IMR-90 (cell line): Measurements from ENCODE around the gene ARHGAP35. TPM values are rescaled to one million over a fixed set of nuclear protein-coding genes. Genes with fewer than 3 reads are reported as not detected.
A peak's percentile ranks its signal among the peaks of the same experiment; 100 is the strongest.

Source experiments
- ATAC-seq: fragments of 200-7000 bp; cut with Tn5 transposase; 2 replicates; pipeline ENCODE4 v1.9.1; 2020; ENCODE audit warnings: low read depth, mild to moderate bottlenecking, moderate library complexity
- BruUV-seq: library from RNA; stranded (reverse); fragments of 400-500 nt; replicated peaks from 2 replicates; lab custom pipeline; 2021; lab: Mats Ljungman, UMichigan
- CTCF ChIA-PET: fragments of 300-600 bp; formaldehyde crosslinking; extraction: SDS; loops from one replicate; lab custom pipeline; 2021; ENCODE audit warnings: antibody characterized with exemption; lab: Yijun Ruan, JAX
- POLR2A ChIA-PET: fragments of 300-600 bp; sonication (Branson Sonifier 250); formaldehyde crosslinking; loops from one replicate; lab custom pipeline; 2022; ENCODE audit warnings: antibody characterized with exemption; ENCODE audit not compliant: unreplicated experiment; lab: Charles Lee
- DNase-seq: peaks from one replicate; pipeline ENCODE4 v3.0.0; 2013
- H2AFZ ChIP-seq: replicated peaks from 2 replicates; pipeline ENCODE3; 2013; ENCODE audit warnings: low read length, mild to moderate bottlenecking; ENCODE audit not compliant: poor library complexity
- H2AK5ac ChIP-seq: 2 replicates; pipeline ENCODE4 v1.6.1; 2013; ENCODE audit warnings: low read depth, low read length, inconsistent platforms
- H2AK9ac ChIP-seq: replicated peaks from 2 replicates; pipeline ENCODE3; 2013; ENCODE audit warnings: mild to moderate bottlenecking, low read depth, low read length, moderate library complexity; ENCODE audit not compliant: poor library complexity
- H2BK120ac ChIP-seq: 2 replicates; pipeline ENCODE4 v1.6.1; 2013; ENCODE audit warnings: low read depth, low read length, inconsistent platforms
- H2BK15ac ChIP-seq: 3 replicates; pipeline ENCODE4 v1.6.1; 2013; ENCODE audit warnings: low read depth, low read length, inconsistent platforms
- H2BK20ac ChIP-seq: 2 replicates; pipeline ENCODE4 v1.6.1; 2013; ENCODE audit warnings: low read depth, mild to moderate bottlenecking, inconsistent platforms, low read length, moderate library complexity
- H2BK5ac ChIP-seq: 2 replicates; pipeline ENCODE4 v1.6.1; 2013; ENCODE audit warnings: mild to moderate bottlenecking, low read depth, low read length, inconsistent platforms; ENCODE audit not compliant: poor library complexity, severe bottlenecking
- H3K14ac ChIP-seq: replicated peaks from 2 replicates; pipeline ENCODE4 v1.6.1; 2013; ENCODE audit warnings: low read depth, low read length, inconsistent platforms
- H3K18ac ChIP-seq: 2 replicates; pipeline ENCODE4 v1.6.1; 2013; ENCODE audit warnings: low read depth, low read length, control low read depth
- H3K23ac ChIP-seq: 2 replicates; pipeline ENCODE4 v1.6.1; 2013; ENCODE audit warnings: low read depth, low read length, inconsistent platforms
- H3K27ac ChIP-seq: 2 replicates; pipeline ENCODE4 v1.5.1; 2013; ENCODE audit warnings: mild to moderate bottlenecking, control low read depth, low read length; ENCODE audit not compliant: insufficient read depth
- H3K27me3 ChIP-seq: 2 replicates; pipeline ENCODE4 v1.6.1; 2013; ENCODE audit warnings: low read length; ENCODE audit not compliant: control insufficient read depth, insufficient read depth
- H3K36me3 ChIP-seq: 2 replicates; pipeline ENCODE4 v1.6.1; 2013; ENCODE audit warnings: low read length, mixed read lengths; ENCODE audit not compliant: control insufficient read depth, insufficient read depth
- H3K4ac ChIP-seq: 2 replicates; pipeline ENCODE4 v1.6.1; 2013; ENCODE audit warnings: low read depth, low read length, inconsistent platforms
- H3K4me1 ChIP-seq: 2 replicates; pipeline ENCODE4 v1.6.1; 2013; ENCODE audit warnings: low read length, mixed read lengths; ENCODE audit not compliant: control insufficient read depth, insufficient read depth
- H3K4me2 ChIP-seq: 2 replicates; pipeline ENCODE4 v1.6.1; 2013; ENCODE audit warnings: low read depth, mild to moderate bottlenecking, control low read depth, low read length, moderate library complexity
- H3K4me3 ChIP-seq: 2 replicates; pipeline ENCODE4 v1.5.1; 2013; ENCODE audit warnings: low read depth, mild to moderate bottlenecking, control low read depth, low read length, moderate library complexity; ENCODE audit not compliant: insufficient read depth
- H3K56ac ChIP-seq: 2 replicates; pipeline ENCODE4 v1.6.1; 2013; ENCODE audit warnings: low read length, inconsistent platforms; ENCODE audit not compliant: insufficient read depth; ENCODE audit errors: extremely low read depth
- H3K79me1 ChIP-seq, 2 experiments: 2 replicates each; pipeline ENCODE4 v1.6.1; 2013; ENCODE audit warnings: low read length in 2 of 2, inconsistent platforms in 1 of 2, low read depth in 1 of 2
- H3K9ac ChIP-seq: 2 replicates; pipeline ENCODE4 v1.6.1; 2013; ENCODE audit warnings: low read depth, low read length, control low read depth
- H3K9me1 ChIP-seq: 2 replicates; pipeline ENCODE4 v1.6.1; 2013; ENCODE audit warnings: low read length, inconsistent platforms; ENCODE audit not compliant: insufficient read depth
- H3K9me3 ChIP-seq: 2 replicates; pipeline ENCODE4 v1.6.1; 2013; ENCODE audit warnings: low read length; ENCODE audit not compliant: control insufficient read depth, insufficient read depth
- H4K20me1 ChIP-seq: 2 replicates; pipeline ENCODE4 v1.6.1; 2013; ENCODE audit warnings: low read length, inconsistent platforms; ENCODE audit not compliant: insufficient read depth
- H4K5ac ChIP-seq: 2 replicates; pipeline ENCODE4 v1.6.1; 2013; ENCODE audit warnings: mild to moderate bottlenecking, low read depth, low read length, control low read depth
- H4K8ac ChIP-seq, 2 experiments: 2 replicates each; pipeline ENCODE4 v1.6.1; 2013; ENCODE audit warnings: low read depth in 2 of 2, low read length in 2 of 2, control low read depth in 1 of 2, inconsistent platforms in 1 of 2
- H4K91ac ChIP-seq: 2 replicates; pipeline ENCODE4 v1.6.1; 2013; ENCODE audit warnings: low read depth, low read length, inconsistent platforms; ENCODE audit not compliant: insufficient read depth
- BHLHE40 ChIP-seq: fragments of 150-350 bp; IDR thresholded peaks from 2 replicates; pipeline ENCODE4 v1.6.1; 2016; ENCODE audit warnings: mild to moderate bottlenecking, low read depth, low read length
- CEBPB ChIP-seq: IDR thresholded peaks from 2 replicates; pipeline ENCODE4 v1.6.1; 2012; ENCODE audit warnings: low read depth, low read length, improper control_type of control experiment
- CTCF ChIP-seq: conservative IDR thresholded peaks from 2 replicates; pipeline ENCODE4 v1.5.1; 2012; ENCODE audit warnings: mild to moderate bottlenecking, low read depth, low read length, improper control_type of control experiment
- FOS ChIP-seq: fragments of 150-350 bp; IDR thresholded peaks from 2 replicates; pipeline ENCODE4 v1.6.1; 2016; ENCODE audit warnings: low read depth, low read length
- MAFK ChIP-seq: IDR thresholded peaks from 2 replicates; pipeline ENCODE4 v1.6.1; 2012; ENCODE audit warnings: low read depth, low read length, improper control_type of control experiment
- MXI1 ChIP-seq: IDR thresholded peaks from 2 replicates; pipeline ENCODE4 v1.6.1; 2012; ENCODE audit warnings: low read depth, mild to moderate bottlenecking, low read length, moderate library complexity, borderline replicate concordance
- NFE2L2 ChIP-seq: fragments of 150-350 bp; IDR thresholded peaks from 2 replicates; pipeline ENCODE4 v1.6.1; 2016; ENCODE audit warnings: low read depth, mild to moderate bottlenecking, low read length
- POLR2A ChIP-seq: IDR thresholded peaks from 2 replicates; pipeline ENCODE4 v1.6.1; 2012; ENCODE audit warnings: mild to moderate bottlenecking, low read depth, low read length
- RAD21 ChIP-seq: IDR thresholded peaks from 2 replicates; pipeline ENCODE4 v1.6.1; 2012; ENCODE audit warnings: low read length, improper control_type of control experiment
- RCOR1 ChIP-seq: IDR thresholded peaks from 2 replicates; pipeline ENCODE4 v1.6.1; 2012; ENCODE audit warnings: mild to moderate bottlenecking, low read length, improper control_type of control experiment; ENCODE audit not compliant: insufficient replicate concordance
- SMC3 ChIP-seq: fragments of 150-350 bp; IDR thresholded peaks from 2 replicates; pipeline ENCODE4 v1.6.1; 2016; ENCODE audit warnings: low read depth, mild to moderate bottlenecking, antibody characterized with exemption, low read length, moderate library complexity
- USF2 ChIP-seq: fragments of 150-350 bp; IDR thresholded peaks from 2 replicates; pipeline ENCODE4 v1.6.1; 2017; ENCODE audit warnings: mild to moderate bottlenecking, antibody characterized with exemption, low read length, low read depth
- WGBS, 2 experiments: methylation state at CpG; one replicate each; pipeline versions ENCODE4 v1.1.5 to v1.1.7; 2013; ENCODE audit warnings: missing lambda C conversion rate in 2 of 2; ENCODE audit not compliant: insufficient read length in 1 of 2; ENCODE audit errors: extremely low coverage in 2 of 2; 5-methylcytosine and 5-hydroxymethylcytosine counted together
- dilution Hi-C: fragments of 300-500 bp; cut with HindIII; formaldehyde crosslinking; loops from one replicate; pipeline ENCODE4 v1.14.3; 2018; ENCODE audit warnings: low sequenced_read_pairs; ENCODE audit not compliant: unreplicated experiment
- in situ Hi-C: fragments of 300-500 bp; cut with MboI; formaldehyde crosslinking; loops from 3 replicates; pipeline ENCODE4 v1.14.3; 2019; ENCODE audit warnings: low sequenced_read_pairs, inconsistent platforms, mixed read lengths
- intact Hi-C: fragments of 100-400 bp; cut with micrococcal nuclease; formaldehyde crosslinking; loops from 2 replicates; pipeline ENCODE4 v1.10.0; 2022
- polyA plus RNA-seq, 3 experiments: library from polyadenylated mRNA; depleted of rRNA; stranded (reverse); fragments of >200 nt; gene quantifications; 2 replicates each; pipeline ENCODE4 v1.2.3, GENCODE V29; 2012; ENCODE audit warnings: low replicate concordance in 1 of 3
- total RNA-seq: library from RNA; depleted of rRNA; stranded (reverse); fragments of >200 nt; gene quantifications from 2 replicates; pipeline ENCODE4 v1.2.3, GENCODE V29; 2012

ARHGAP35 gene
- total and polyA plus RNA-seq, 2 of the 4 experiments (the other 2 are of a cell fraction), result 16.4 to 29.0 TPM

- no TSS peak for BruUV-seq
- Histone ChIP-seq H4K8ac (no peak overlapping the region), H2AFZ (no peak overlapping the region), H2AK9ac (peak overlapping the region; percentile 1), H3K27ac (peak overlapping the region; percentile 24; the same call in 1 of the 2 replicates), H3K18ac (no peak overlapping the region), H3K4me1 (peaks cover 23% of the 10 kb centered on the region), H3K9me1 (peaks cover 29% of the 10 kb centered on the region), H4K91ac (no peak overlapping the region; the same call in 1 of the 2 replicates), H2BK15ac (no peak overlapping the region), H3K4me3 (peak overlapping the region; percentile 16), H2BK5ac (no peak overlapping the region), H2BK120ac (no peak overlapping the region), H3K9ac (peak overlapping the region; percentile 94), H3K4ac (peak overlapping the region; percentile 16; the same call in 1 of the 2 replicates), H3K79me1 (peaks cover 40 to 70% of the 10 kb centered on the region in 2 experiments), H3K9me3 (no peaks in the 10 kb centered on the region), H4K5ac (no peak overlapping the region), H3K27me3 (no peaks in the 10 kb centered on the region), H3K4me2 (peak overlapping the region; percentile 97), H3K36me3 (no peaks in the 10 kb centered on the region), H3K56ac (no peak overlapping the region), H3K23ac (peak overlapping the region; percentile 83), H2BK20ac (no peak overlapping the region), H2AK5ac (0 out of 2 replicates have a peak overlapping the region, but pooled peaks have one; percentile 38), H4K20me1 (peaks cover 75% of the 10 kb centered on the region), H3K14ac (peak overlapping the region; percentile 34)
- ATAC-seq, result no peak
- WGBS, 2 experiments, result 13% methylated on average over 2 of the region's 4 CpGs; no CpG with 5 or more reads in 1 of the 2 experiments
- DNase-seq, result no peak
- TF ChIP-seq CTCF (no peak), USF2 (no peak), MXI1 (no peak), CEBPB (no peak), FOS (no peak), POLR2A (no peak), SMC3 (no peak), RAD21 (no peak), MAFK (no peak), RCOR1 (no peak), NFE2L2 (no peak), BHLHE40 (no peak)
- intact Hi-C loops, result loop anchor here (2.0 kb wide), 1 partner anchor 50 kb away; no protein-coding TSS in a partner anchor
- in situ Hi-C loops, result no loop called here
- ChIA-PET CTCF (interaction anchor here (0.6 to 1.2 kb wide), 2 partner anchors 128 to 409 kb away, joined by 3 to 5 read pairs; no protein-coding TSS in a partner anchor), POLR2A (no interaction called here)
- dilution Hi-C loops, result no loop called here
Observed at GRCh38 chr19:46862974-46863632, 2.3 kb downstream of the ARHGAP35 start.
